ENCODE measurements around the gene SIAH3.

DNA sequence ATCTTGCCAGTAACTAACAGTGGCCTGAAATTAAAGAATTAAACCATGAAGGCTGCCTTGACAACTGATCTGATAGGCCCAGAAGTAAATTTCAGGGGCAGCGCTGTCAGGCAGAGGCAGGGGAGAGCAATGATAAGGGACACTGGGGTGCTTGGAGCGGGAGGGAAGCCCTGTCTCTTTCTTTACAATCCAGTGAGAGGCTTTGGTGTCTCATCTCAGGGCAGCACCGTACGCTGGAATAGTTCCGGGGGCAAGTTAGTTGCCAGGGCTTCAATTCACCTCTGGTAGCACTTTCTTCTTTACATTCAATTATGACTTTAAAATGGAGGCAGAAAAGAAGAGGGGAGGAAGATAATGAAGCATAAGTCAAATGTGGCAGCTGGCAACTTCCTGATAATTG is 74.8 kb downstream of the SIAH3 start:
- TF ChIP-seq CTCF (IDR thresholded peaks at IDR 0.05; ENCODE audit: low read depth, low read length, poor library complexity, severe bottlenecking): no peak
- no peak for TF ChIP-seq EZH2phosphoT487 (IDR thresholded peaks at IDR 0.05; ENCODE audit: borderline replicate concordance, low read length)
